Testis (tissue), 3 donors: ENCODE results near the gene RORB. TPM values are rescaled to one million over a fixed set of nuclear protein-coding genes. Genes with fewer than 3 reads are reported as not detected.

ENCODE experiments used
- DNase-seq: peaks from one replicate; pipeline ENCODE4 v3.0.0-alpha.2; 2019
- H3K27ac ChIP-seq, 2 donors: fragments of 200-600 bp; sonication (generic); one replicate each; pipeline ENCODE4 v1.5.1; 2019
- H3K27me3 ChIP-seq: fragments of 200-600 bp; sonication (generic); one replicate; pipeline ENCODE4 v1.5.1; 2019
- H3K36me3 ChIP-seq: fragments of 200-600 bp; sonication (generic); one replicate; pipeline ENCODE4 v1.5.1; 2017; ENCODE audit warnings: low read depth; ENCODE audit errors: missing control alignments
- H3K4me1 ChIP-seq: fragments of 200-600 bp; sonication (generic); one replicate; pipeline ENCODE4 v1.5.1; 2019
- H3K4me3 ChIP-seq, 2 donors: fragments of 200-600 bp; sonication (generic); one replicate each; pipeline ENCODE4 v1.5.1; 2017 to 2019
- H3K9me3 ChIP-seq: fragments of 200-600 bp; sonication (generic); one replicate; pipeline ENCODE4 v1.5.1; 2017
- CTCF ChIP-seq, 3 experiments: fragments of 450-650 bp in 2 of 3; fragments of 200-600 bp in 1 of 3; sonication (generic) in 1 of 3; IDR thresholded peaks; one replicate each; pipeline ENCODE4 v1.5.1; 2016 to 2019; ENCODE audit warnings: antibody characterized with exemption in 3 of 3, mild to moderate bottlenecking in 2 of 3, moderate library complexity in 1 of 3
- POLR2A ChIP-seq: fragments of 450-650 bp; IDR thresholded peaks from one replicate; pipeline ENCODE4 v1.6.1; 2017; ENCODE audit warnings: antibody characterized with exemption, mild to moderate bottlenecking, moderate library complexity
- WGBS, 2 donors: methylation state at CpG; one replicate each; pipeline ENCODE4 v1.1.5; 2018; 5-methylcytosine and 5-hydroxymethylcytosine counted together
- intact Hi-C: fragments of 100-400 bp; cut with DNase I; formaldehyde crosslinking; loops from one replicate; pipeline ENCODE4 v1.15.1; 2023; ENCODE audit warnings: low total_unique reads
- polyA plus RNA-seq: library from polyadenylated mRNA; stranded (reverse); fragments of 350-450 nt; fragmentation: Illumina TruSeq; extraction: RNeasy Lipid Tissue Mini Kit (QIAGEN cat#74804); gene quantifications from one replicate; pipeline ENCODE4 v1.2.3, GENCODE V29; 2014; ENCODE audit warnings: low read depth, low replicate concordance; ENCODE audit not compliant: insufficient read depth
- total RNA-seq, 2 donors: library from RNA; depleted of rRNA; stranded (reverse); fragments of >200 nt; gene quantifications; one replicate each; pipeline ENCODE4 v1.2.3, GENCODE V29; 2016

The RORB gene
- total and polyA plus RNA-seq, 3 donors from 2014 or later = 0.87 to 1.5 (median 0.90) TPM

GRCh38 chr9:74562611-74563010, 65.5 kb downstream of the RORB start:
- DNase-seq = no peak
- no peak overlapping the region for H3K4me3 ChIP-seq
- no peaks in the 10 kb centered on the region for H3K27me3 ChIP-seq
- intact Hi-C loops = no loop called here
- H3K4me1 ChIP-seq = no peaks in the 10 kb centered on the region
- no peaks in the 10 kb centered on the region for H3K9me3 ChIP-seq
- H3K36me3 ChIP-seq = no peaks in the 10 kb centered on the region
- no peak overlapping the region for H3K27ac ChIP-seq
- TF ChIP-seq POLR2A (no peak), CTCF (IDR thresholded peaks at IDR 0.05) (no peak)

GRCh38 chr9:74570879-74571512, 73.9 kb downstream of the RORB start:
- DNase-seq = peak; percentile 43
- Histone ChIP-seq H3K4me3 (no peak overlapping the region), H3K27me3 (no peaks in the 10 kb centered on the region), H3K27ac (no peak overlapping the region), H3K36me3 (no peaks in the 10 kb centered on the region), H3K4me1 (no peaks in the 10 kb centered on the region), H3K9me3 (no peaks in the 10 kb centered on the region)
- WGBS, 2 donors = 28 to 40% methylated on average over 4 of the region's 4 CpGs
- intact Hi-C loops = no loop called here
- TF ChIP-seq POLR2A (no peak), CTCF (IDR thresholded peaks at IDR 0.05) (peak; percentile 39 to 58 (median 57))

- intact Hi-C loops = no loop called here
- no peaks in the 10 kb centered on the region for H3K9me3 ChIP-seq
- no peak overlapping the region for H3K4me3 ChIP-seq
- no peaks in the 10 kb centered on the region for H3K27me3 ChIP-seq
- 28 to 45% methylated on average over 8 of the region's 8 CpGs for WGBS, 2 donors
- TF ChIP-seq POLR2A = no peak
- no peak for TF ChIP-seq CTCF (IDR thresholded peaks at IDR 0.05)
- DNase-seq = no peak
- no peaks in the 10 kb centered on the region for H3K4me1 ChIP-seq
- H3K27ac ChIP-seq = no peak overlapping the region
- no peaks in the 10 kb centered on the region for H3K36me3 ChIP-seq
These were observed 76.6 kb downstream of the RORB start for GRCh38 chr9:74573640-74574191.

- Histone ChIP-seq H3K27me3 (no peaks in the 10 kb centered on the region), H3K27ac (no peak overlapping the region), H3K4me1 (no peaks in the 10 kb centered on the region), H3K36me3 (no peaks in the 10 kb centered on the region), H3K9me3 (no peaks in the 10 kb centered on the region), H3K4me3 (no peak overlapping the region)
- no peak for DNase-seq
- intact Hi-C loops = no loop called here
- 50 to 71% methylated on average over 1 of the region's 1 CpG for WGBS, 2 donors
- no peak for TF ChIP-seq POLR2A
- TF ChIP-seq CTCF (IDR thresholded peaks at IDR 0.05) = no peak
These were observed 79.0 kb downstream of the RORB start for GRCh38 chr9:74576176-74576575.

- 50 to 59% methylated on average over 1 of the region's 1 CpG for WGBS, 2 donors
- no peak for TF ChIP-seq POLR2A
- TF ChIP-seq CTCF (IDR thresholded peaks at IDR 0.05) = peak in 1 of 3 experiments; percentile 24
- intact Hi-C loops = no loop called here
These were observed 80.8 kb downstream of the RORB start for GRCh38 chr9:74577956-74578355.

More at GRCh38 chr9:74577956-74578355, 80.8 kb downstream of the RORB start:
- H3K27ac ChIP-seq = no peak overlapping the region
- no peaks in the 10 kb centered on the region for H3K9me3 ChIP-seq
- no peaks in the 10 kb centered on the region for H3K36me3 ChIP-seq
- DNase-seq = no peak
- no peak overlapping the region for H3K4me3 ChIP-seq
- H3K4me1 ChIP-seq = no peaks in the 10 kb centered on the region
- no peaks in the 10 kb centered on the region for H3K27me3 ChIP-seq
